Caco-2 (cell line): ENCODE results near the gene TMF1. TPM values are rescaled to one million over a fixed set of nuclear protein-coding genes. Genes with fewer than 3 reads are reported as not detected.

Source experiments
- BruUV-seq: library from RNA; stranded (reverse); fragments of 400-500 nt; replicated peaks from 2 replicates; lab custom pipeline; 2021; lab: Mats Ljungman, UMichigan
- CTCF ChIA-PET: fragments of 300-600 bp; sonication (Branson Sonifier 250); formaldehyde crosslinking; loops from one replicate; lab custom pipeline; 2022; ENCODE audit warnings: antibody characterized with exemption; lab: Charles Lee
- POLR2A ChIA-PET: fragments of 300-600 bp; sonication (Branson Sonifier 250); formaldehyde crosslinking; loops from one replicate; lab custom pipeline; 2022; ENCODE audit warnings: antibody characterized with exemption; lab: Charles Lee
- DNase-seq, 2 experiments: peaks; one replicate each; pipeline versions ENCODE4 v3.0.0 to v3.0.0-alpha.2; 2020 to 2022
- H3K27me3 ChIP-seq: replicated peaks from 2 replicates; pipeline ENCODE4 v1.6.0; 2011; ENCODE audit warnings: low read length; ENCODE audit not compliant: control insufficient read depth, insufficient read depth
- H3K36me3 ChIP-seq: 2 replicates; pipeline ENCODE4 v1.5.1; 2011; ENCODE audit warnings: low read length; ENCODE audit not compliant: control insufficient read depth, insufficient read depth
- H3K4me1 ChIP-seq: fragments of 250-450 bp; sonication (Bioruptor Pico); 2 replicates; pipeline ENCODE4 v1.5.1; 2020; ENCODE audit warnings: mild to moderate bottlenecking
- H3K4me3 ChIP-seq: 2 replicates; pipeline ENCODE4 v1.5.1; 2011; ENCODE audit warnings: low read depth, mild to moderate bottlenecking, control low read depth, low read length
- H3K9me3 ChIP-seq: fragments of 250-450 bp; sonication (Bioruptor Pico); 2 replicates; pipeline ENCODE4 v1.5.1; 2020; ENCODE audit warnings: mild to moderate bottlenecking, moderate library complexity
- H3K27ac Mint-ChIP-seq: one replicate; pipeline ENCODE4 v1.8.0; 2022; ENCODE audit warnings: mixed read lengths; ENCODE audit not compliant: unreplicated experiment
- H3K27me3 Mint-ChIP-seq: one replicate; pipeline ENCODE4 v1.8.0; 2022; ENCODE audit warnings: mixed read lengths; ENCODE audit not compliant: insufficient read depth, unreplicated experiment
- H3K36me3 Mint-ChIP-seq: one replicate; pipeline ENCODE4 v1.8.0; 2022; ENCODE audit warnings: mild to moderate bottlenecking, mixed read lengths; ENCODE audit not compliant: insufficient read depth, unreplicated experiment
- H3K4me1 Mint-ChIP-seq: one replicate; pipeline ENCODE4 v1.8.0; 2022; ENCODE audit warnings: low read depth, mixed read lengths; ENCODE audit not compliant: unreplicated experiment
- H3K4me3 Mint-ChIP-seq: one replicate; pipeline ENCODE4 v1.8.0; 2022; ENCODE audit warnings: mild to moderate bottlenecking, moderate library complexity, mixed read lengths; ENCODE audit not compliant: unreplicated experiment
- H3K9me3 Mint-ChIP-seq: one replicate; pipeline ENCODE4 v1.8.0; 2022; ENCODE audit warnings: mixed read lengths; ENCODE audit not compliant: unreplicated experiment
- intact Hi-C: fragments of 100-400 bp; cut with micrococcal nuclease; formaldehyde crosslinking; loops from one replicate; pipeline ENCODE4 v1.10.0; 2022; ENCODE audit not compliant: unreplicated experiment
- total RNA-seq: library from RNA; stranded (reverse); gene quantifications from 2 replicates; pipeline ENCODE4 v1.2.3, GENCODE V29; 2022
- TF ChIP-seq, protein P1 (sequence below), 2 experiments: fragments of 200-600 bp in 1 of 2; IDR thresholded peaks; 1 replicate in 1 of 2; 2 replicates in 1 of 2; pipeline versions ENCODE4 v1.5.1 to v1.8.0; 2011 to 2022; ENCODE audit warnings: antibody characterized with exemption in 1 of 2, control low read depth in 1 of 2, inconsistent platforms in 1 of 2, low read depth in 1 of 2, low read length in 1 of 2, mild to moderate bottlenecking in 1 of 2, moderate library complexity in 1 of 2; ENCODE audit not compliant: insufficient read depth in 1 of 2, severe bottlenecking in 1 of 2, unreplicated experiment in 1 of 2

TMF1 gene
- total RNA-seq, 1 experiment from 2014 or later, result 30.2 TPM

GRCh38 chr3:69009559-69010410, 42.3 kb downstream of the TMF1 start:
- Mint-ChIP-seq H3K27ac (no peak overlapping the region), H3K27me3 (no peaks in the 10 kb centered on the region), H3K9me3 (no peaks in the 10 kb centered on the region), H3K4me3 (no peak overlapping the region), H3K4me1 (no peaks in the 10 kb centered on the region), H3K36me3 (peaks cover 11% of the 10 kb centered on the region)
- POLR2A ChIA-PET, result no interaction called here
- Histone ChIP-seq H3K9me3 (no peaks in the 10 kb centered on the region), H3K4me3 (no peak overlapping the region), H3K27me3 (no peaks in the 10 kb centered on the region), H3K4me1 (0 out of 2 replicates have a peak, but pooled peaks cover 5% of the 10 kb centered on the region), H3K36me3 (no peaks in the 10 kb centered on the region; the same call in 1 of the 2 replicates)
- no peak for DNase-seq
- no TSS peak for BruUV-seq
- CTCF ChIA-PET, result no interaction called here
- intact Hi-C loops, result no loop called here
- TF ChIP-seq, protein P1, sequence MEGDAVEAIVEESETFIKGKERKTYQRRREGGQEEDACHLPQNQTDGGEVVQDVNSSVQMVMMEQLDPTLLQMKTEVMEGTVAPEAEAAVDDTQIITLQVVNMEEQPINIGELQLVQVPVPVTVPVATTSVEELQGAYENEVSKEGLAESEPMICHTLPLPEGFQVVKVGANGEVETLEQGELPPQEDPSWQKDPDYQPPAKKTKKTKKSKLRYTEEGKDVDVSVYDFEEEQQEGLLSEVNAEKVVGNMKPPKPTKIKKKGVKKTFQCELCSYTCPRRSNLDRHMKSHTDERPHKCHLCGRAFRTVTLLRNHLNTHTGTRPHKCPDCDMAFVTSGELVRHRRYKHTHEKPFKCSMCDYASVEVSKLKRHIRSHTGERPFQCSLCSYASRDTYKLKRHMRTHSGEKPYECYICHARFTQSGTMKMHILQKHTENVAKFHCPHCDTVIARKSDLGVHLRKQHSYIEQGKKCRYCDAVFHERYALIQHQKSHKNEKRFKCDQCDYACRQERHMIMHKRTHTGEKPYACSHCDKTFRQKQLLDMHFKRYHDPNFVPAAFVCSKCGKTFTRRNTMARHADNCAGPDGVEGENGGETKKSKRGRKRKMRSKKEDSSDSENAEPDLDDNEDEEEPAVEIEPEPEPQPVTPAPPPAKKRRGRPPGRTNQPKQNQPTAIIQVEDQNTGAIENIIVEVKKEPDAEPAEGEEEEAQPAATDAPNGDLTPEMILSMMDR (IDR thresholded peaks at IDR 0.05; ENCODE audit: insufficient read depth in 1 of 2, low read depth in 1 of 2, low read length in 1 of 2, severe bottlenecking in 1 of 2, unreplicated experiment in 1 of 2), result no peak

DNA sequence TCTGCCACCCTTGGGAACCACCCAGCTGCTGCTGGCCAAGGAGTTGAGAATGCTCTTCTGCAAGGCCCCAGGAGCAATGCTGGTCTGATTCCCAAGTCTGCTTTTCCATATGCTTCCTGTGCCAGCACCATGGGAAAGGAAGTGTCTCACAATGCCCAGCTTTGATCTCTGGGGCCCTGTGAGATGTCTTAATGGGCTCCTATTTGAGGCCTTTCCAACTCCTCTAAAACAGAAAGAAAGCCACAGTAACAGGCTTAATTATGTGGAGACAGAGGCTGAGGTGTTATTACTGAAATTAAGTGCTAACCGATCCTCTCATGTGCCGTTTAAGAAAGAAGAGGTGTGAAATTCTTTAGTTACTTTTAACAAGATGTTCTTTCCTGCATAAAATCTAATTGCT, 43.2 kb downstream of the TMF1 start:
- CTCF ChIA-PET, result no interaction called here
- H3K4me3 ChIP-seq, result no peak overlapping the region
- no peaks in the 10 kb centered on the region; the same call in 1 of the 2 replicates for H3K36me3 ChIP-seq
- no peaks in the 10 kb centered on the region for H3K9me3 Mint-ChIP-seq
- intact Hi-C loops, result no loop called here
- POLR2A ChIA-PET, result no interaction called here
- no peak overlapping the region for H3K27ac Mint-ChIP-seq
- no peaks in the 10 kb centered on the region for H3K4me1 ChIP-seq
- BruUV-seq, result no TSS peak
- DNase-seq, result no peak
- H3K27me3 ChIP-seq, result no peaks in the 10 kb centered on the region
- H3K36me3 Mint-ChIP-seq, result peaks cover 11% of the 10 kb centered on the region
- TF ChIP-seq, protein P1 (IDR thresholded peaks at IDR 0.05; ENCODE audit: insufficient read depth in 1 of 2, low read depth in 1 of 2, low read length in 1 of 2, severe bottlenecking in 1 of 2, unreplicated experiment in 1 of 2), result no peak
- no peaks in the 10 kb centered on the region for H3K9me3 ChIP-seq
- no peak overlapping the region for H3K4me3 Mint-ChIP-seq
- H3K4me1 Mint-ChIP-seq, result no peaks in the 10 kb centered on the region
- H3K27me3 Mint-ChIP-seq, result no peaks in the 10 kb centered on the region

DNA sequence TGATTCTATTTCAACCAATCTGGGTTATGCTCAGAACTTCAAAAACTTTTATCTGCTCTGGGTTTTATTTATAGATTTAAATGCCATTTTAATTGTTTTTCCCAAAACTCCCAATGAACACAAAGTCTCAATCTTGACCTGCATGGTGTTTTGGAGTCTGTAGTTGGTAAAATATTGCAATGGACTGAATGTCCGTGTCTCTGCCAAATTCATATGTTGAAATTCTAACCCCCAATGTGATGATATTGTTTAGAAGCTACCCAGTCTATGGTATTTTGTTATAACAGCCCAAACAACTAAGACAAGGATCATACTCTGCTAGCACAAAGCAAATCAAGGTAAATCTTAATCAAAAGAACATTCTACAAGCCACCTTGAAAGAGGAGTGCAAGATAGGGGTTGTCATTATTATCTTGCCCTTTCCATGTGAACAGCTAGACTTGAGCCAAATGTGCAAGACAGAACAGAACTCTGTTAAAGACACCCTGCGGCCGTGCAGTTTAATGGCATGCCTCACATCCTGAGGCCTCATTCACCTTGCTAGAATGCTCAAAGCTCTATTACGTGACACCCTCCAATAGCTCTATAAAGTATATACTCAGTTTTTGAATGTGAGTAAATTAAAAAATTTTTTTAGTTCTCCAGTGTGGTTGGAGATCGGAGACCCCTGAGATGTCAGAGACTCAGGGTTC, 46.2 kb downstream of the TMF1 start:
- Mint-ChIP-seq H3K4me3 (no peak overlapping the region), H3K9me3 (no peaks in the 10 kb centered on the region), H3K36me3 (peaks cover 11% of the 10 kb centered on the region), H3K27ac (no peak overlapping the region), H3K4me1 (no peaks in the 10 kb centered on the region), H3K27me3 (no peaks in the 10 kb centered on the region)
- Histone ChIP-seq H3K27me3 (no peaks in the 10 kb centered on the region), H3K9me3 (no peaks in the 10 kb centered on the region), H3K4me3 (no peak overlapping the region), H3K4me1 (no peaks in the 10 kb centered on the region), H3K36me3 (no peaks in the 10 kb centered on the region; the same call in 1 of the 2 replicates)
- intact Hi-C loops, result no loop called here
- no peak for DNase-seq
- TF ChIP-seq, protein P1 (IDR thresholded peaks at IDR 0.05; ENCODE audit: insufficient read depth in 1 of 2, low read depth in 1 of 2, low read length in 1 of 2, severe bottlenecking in 1 of 2, unreplicated experiment in 1 of 2), result no peak
- POLR2A ChIA-PET, result no interaction called here
- BruUV-seq, result no TSS peak
- CTCF ChIA-PET, result no interaction called here
